ENCODE measurements around the gene IKBIP. TPM values are rescaled to one million over a fixed set of nuclear protein-coding genes. Genes with fewer than 3 reads are reported as not detected.

The IKBIP gene
- total RNA-seq, 1 experiment from 2014 or later = 16.5 TPM

DNA sequence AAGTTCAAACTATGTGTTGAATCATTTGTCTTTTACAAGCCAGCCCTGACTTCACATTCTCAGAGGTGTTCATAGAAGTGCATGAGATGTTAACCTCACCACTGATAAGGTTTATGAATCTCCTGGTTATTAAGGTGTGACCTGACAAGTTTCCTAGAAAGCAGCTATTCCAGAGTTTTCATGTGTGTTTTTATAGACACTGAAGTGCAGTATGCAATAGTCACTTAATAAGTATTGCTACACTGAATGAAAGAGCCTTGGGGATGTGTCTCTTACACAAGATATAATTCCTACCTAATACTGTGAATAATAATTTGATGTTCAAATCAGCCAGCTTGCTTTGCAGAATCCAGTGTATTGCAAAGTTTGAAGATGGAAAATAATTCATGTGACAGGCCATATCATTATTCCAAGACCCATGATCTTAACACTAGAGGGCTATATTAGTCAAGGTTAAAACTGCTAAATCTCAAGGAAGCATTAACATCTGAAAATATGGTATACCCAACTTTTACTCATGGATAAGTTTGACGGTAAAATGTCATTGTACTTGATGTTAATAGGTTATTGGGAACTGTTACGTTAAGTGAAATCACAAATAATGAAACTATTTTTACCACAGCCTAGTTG is 38.1 kb downstream of the IKBIP start:
- H4K20me1 ChIP-seq (ENCODE audit: control insufficient read depth, insufficient read depth, insufficient read length) = no peaks in the 10 kb centered on the region
- Mint-ChIP-seq H3K27ac (no peak overlapping the region), H3K4me1 (no peaks in the 10 kb centered on the region), H3K27me3 (ENCODE audit: low read depth) (no peaks in the 10 kb centered on the region; the same call in 1 of the 2 replicates), H3K36me3 (ENCODE audit: insufficient read depth in 1 of 3, low read depth in 3 of 3) (peaks cover 10 to 32% (median 22%) of the 10 kb centered on the region in 3 experiments; a peak in 6 of 7 replicates), H3K4me3 (no peak overlapping the region), H3K9me3 (no peaks in the 10 kb centered on the region)
- H2BK20ac ChIP-seq (ENCODE audit: low read depth, low read length, poor library complexity, severe bottlenecking) = no peak overlapping the region
- H3K79me2 ChIP-seq (ENCODE audit: insufficient read depth, low read length) = no peaks in the 10 kb centered on the region
- H3K79me1 ChIP-seq (ENCODE audit: insufficient read depth, low read depth, low read length, poor library complexity, severe bottlenecking) = no peaks in the 10 kb centered on the region
- H3K18ac ChIP-seq (ENCODE audit: insufficient read length, low read depth, low read length) = no peak overlapping the region
- no peak overlapping the region for H2AFZ ChIP-seq (ENCODE audit: low read length)
- no peak overlapping the region for H2BK15ac ChIP-seq (ENCODE audit: low read depth, low read length)
- H3K27me3 ChIP-seq (ENCODE audit: insufficient read depth, low read length) = no peaks in the 10 kb centered on the region
- WGBS (ENCODE audit: extremely low coverage, insufficient read length, low lambda C conversion rate) = no CpG with 5 or more reads among the region's 2 CpGs
- no peak overlapping the region for H4K5ac ChIP-seq (ENCODE audit: insufficient read length, low read depth, low read length)
- no peaks in the 10 kb centered on the region for H3K9me3 ChIP-seq (ENCODE audit: control insufficient read depth, low read depth, low read length)
- H3K23ac ChIP-seq (ENCODE audit: insufficient read length, low read depth, low read length) = no peak overlapping the region
- no peak overlapping the region for H2BK12ac ChIP-seq (ENCODE audit: insufficient read length, low read depth, low read length)
- no peak overlapping the region for H2BK5ac ChIP-seq (ENCODE audit: insufficient read length, low read length)
- no peak overlapping the region for H3K4ac ChIP-seq (ENCODE audit: low read depth, low read length)
- DNase-seq = no peak
- no peak overlapping the region for H2AK5ac ChIP-seq (ENCODE audit: insufficient read length, low read length)
- no peak overlapping the region for H4K91ac ChIP-seq (ENCODE audit: insufficient read length, low read depth, low read length)
- H3K9ac ChIP-seq (ENCODE audit: extremely low read depth, insufficient read length, low read length) = no peak overlapping the region
- H3K4me2 ChIP-seq (ENCODE audit: insufficient read depth, insufficient read length, low read length) = no peak overlapping the region
- H3K4me1 ChIP-seq (ENCODE audit: insufficient read depth, low read length) = no peaks in the 10 kb centered on the region
- H3K23me2 ChIP-seq (ENCODE audit: insufficient read length, low read depth, low read length, poor library complexity, severe bottlenecking) = no peaks in the 10 kb centered on the region
- no peak overlapping the region for H3K27ac ChIP-seq (ENCODE audit: insufficient read length, low read depth, low read length)
- H3K14ac ChIP-seq (ENCODE audit: insufficient read depth, low read length) = no peak overlapping the region
- no peak overlapping the region for H4K8ac ChIP-seq (replicated peaks; ENCODE audit: insufficient read length, low read depth, low read length)
- H3K56ac ChIP-seq (ENCODE audit: insufficient read length, low read depth, low read length) = no peak overlapping the region
- TF ChIP-seq, protein P1, sequence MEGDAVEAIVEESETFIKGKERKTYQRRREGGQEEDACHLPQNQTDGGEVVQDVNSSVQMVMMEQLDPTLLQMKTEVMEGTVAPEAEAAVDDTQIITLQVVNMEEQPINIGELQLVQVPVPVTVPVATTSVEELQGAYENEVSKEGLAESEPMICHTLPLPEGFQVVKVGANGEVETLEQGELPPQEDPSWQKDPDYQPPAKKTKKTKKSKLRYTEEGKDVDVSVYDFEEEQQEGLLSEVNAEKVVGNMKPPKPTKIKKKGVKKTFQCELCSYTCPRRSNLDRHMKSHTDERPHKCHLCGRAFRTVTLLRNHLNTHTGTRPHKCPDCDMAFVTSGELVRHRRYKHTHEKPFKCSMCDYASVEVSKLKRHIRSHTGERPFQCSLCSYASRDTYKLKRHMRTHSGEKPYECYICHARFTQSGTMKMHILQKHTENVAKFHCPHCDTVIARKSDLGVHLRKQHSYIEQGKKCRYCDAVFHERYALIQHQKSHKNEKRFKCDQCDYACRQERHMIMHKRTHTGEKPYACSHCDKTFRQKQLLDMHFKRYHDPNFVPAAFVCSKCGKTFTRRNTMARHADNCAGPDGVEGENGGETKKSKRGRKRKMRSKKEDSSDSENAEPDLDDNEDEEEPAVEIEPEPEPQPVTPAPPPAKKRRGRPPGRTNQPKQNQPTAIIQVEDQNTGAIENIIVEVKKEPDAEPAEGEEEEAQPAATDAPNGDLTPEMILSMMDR (conservative IDR thresholded peaks at IDR 0.05) = no peak
- H2BK120ac ChIP-seq (ENCODE audit: low read depth, low read length, poor library complexity, severe bottlenecking) = no peak overlapping the region
- H3T11ph ChIP-seq (ENCODE audit: low read length) = no peak overlapping the region

Data from H9 (cell line).